Calu3 (cell line): ENCODE data around the gene RAB43. TPM values are rescaled to one million over a fixed set of nuclear protein-coding genes. Genes with fewer than 3 reads are reported as not detected.

Source experiments
- BruUV-seq: library from RNA; stranded (reverse); fragments of 400-500 nt; replicated peaks from 2 replicates; lab custom pipeline; 2021; lab: Mats Ljungman, UMichigan
- CTCF ChIA-PET: fragments of 300-600 bp; sonication (Branson Sonifier 250); formaldehyde crosslinking; loops from one replicate; lab custom pipeline; 2022; ENCODE audit warnings: antibody characterized with exemption; lab: Charles Lee
- DNase-seq: peaks from one replicate; pipeline ENCODE4 v3.0.0; 2022
- H3K27ac Mint-ChIP-seq: one replicate; pipeline ENCODE4 v1.8.0; 2022; ENCODE audit warnings: mixed read lengths; ENCODE audit not compliant: unreplicated experiment
- H3K27me3 Mint-ChIP-seq: one replicate; pipeline ENCODE4 v1.8.0; 2022; ENCODE audit warnings: mixed read lengths; ENCODE audit not compliant: unreplicated experiment
- H3K36me3 Mint-ChIP-seq: one replicate; pipeline ENCODE4 v1.8.0; 2022; ENCODE audit warnings: mild to moderate bottlenecking, moderate library complexity, mixed read lengths; ENCODE audit not compliant: insufficient read depth, unreplicated experiment
- H3K4me1 Mint-ChIP-seq: one replicate; pipeline ENCODE4 v1.8.0; 2022; ENCODE audit warnings: mild to moderate bottlenecking, low read depth, mixed read lengths; ENCODE audit not compliant: unreplicated experiment
- H3K4me3 Mint-ChIP-seq: one replicate; pipeline ENCODE4 v1.8.0; 2022; ENCODE audit warnings: mild to moderate bottlenecking, low read depth, moderate library complexity, mixed read lengths; ENCODE audit not compliant: unreplicated experiment
- H3K9me3 Mint-ChIP-seq: one replicate; pipeline ENCODE4 v1.8.0; 2022; ENCODE audit warnings: low read depth, mixed read lengths; ENCODE audit not compliant: unreplicated experiment
- intact Hi-C: fragments of 100-400 bp; cut with micrococcal nuclease; formaldehyde crosslinking; loops from one replicate; pipeline ENCODE4 v1.10.0; 2022; ENCODE audit not compliant: unreplicated experiment
- total RNA-seq: library from RNA; stranded (reverse); gene quantifications from 2 replicates; pipeline ENCODE4 v1.2.3, GENCODE V29; 2022
- TF ChIP-seq, protein P1 (sequence below): fragments of 200-600 bp; IDR thresholded peaks from one replicate; pipeline ENCODE4 v1.8.0; 2022; ENCODE audit warnings: antibody characterized with exemption; ENCODE audit not compliant: unreplicated experiment

The RAB43 gene
- total RNA-seq, 1 experiment from 2014 or later = 21.2 TPM

DNA sequence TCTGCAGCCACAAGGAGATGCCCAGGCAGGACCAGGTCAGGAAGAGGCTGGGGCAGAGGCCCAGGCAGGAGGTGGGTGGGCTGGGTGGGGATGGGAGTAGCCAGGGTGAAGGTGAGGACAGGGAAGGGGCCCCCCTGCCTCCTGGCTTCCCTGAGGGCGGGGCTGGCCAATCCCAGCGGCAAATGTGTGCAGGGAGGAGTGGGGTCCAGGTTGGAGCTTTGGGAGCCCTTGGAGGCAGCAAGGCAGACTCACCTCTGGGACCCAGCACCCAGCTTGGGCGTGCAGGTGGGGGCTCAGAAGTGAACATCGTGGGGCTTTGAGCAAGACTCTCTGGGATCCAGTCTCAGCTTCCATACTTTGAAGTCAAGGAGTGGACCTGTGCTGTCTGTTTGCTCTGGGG lies 35.8 kb downstream of the RAB43 start:
- peak overlapping the region; percentile 4 for H3K27ac Mint-ChIP-seq
- peaks cover 8% of the 10 kb centered on the region for H3K36me3 Mint-ChIP-seq
- H3K4me1 Mint-ChIP-seq = no peaks in the 10 kb centered on the region
- H3K4me3 Mint-ChIP-seq = no peak overlapping the region
- DNase-seq = no peak
- H3K27me3 Mint-ChIP-seq = peaks cover 9% of the 10 kb centered on the region
- no peaks in the 10 kb centered on the region for H3K9me3 Mint-ChIP-seq
- intact Hi-C loops = no loop called here
- TF ChIP-seq, protein P1, sequence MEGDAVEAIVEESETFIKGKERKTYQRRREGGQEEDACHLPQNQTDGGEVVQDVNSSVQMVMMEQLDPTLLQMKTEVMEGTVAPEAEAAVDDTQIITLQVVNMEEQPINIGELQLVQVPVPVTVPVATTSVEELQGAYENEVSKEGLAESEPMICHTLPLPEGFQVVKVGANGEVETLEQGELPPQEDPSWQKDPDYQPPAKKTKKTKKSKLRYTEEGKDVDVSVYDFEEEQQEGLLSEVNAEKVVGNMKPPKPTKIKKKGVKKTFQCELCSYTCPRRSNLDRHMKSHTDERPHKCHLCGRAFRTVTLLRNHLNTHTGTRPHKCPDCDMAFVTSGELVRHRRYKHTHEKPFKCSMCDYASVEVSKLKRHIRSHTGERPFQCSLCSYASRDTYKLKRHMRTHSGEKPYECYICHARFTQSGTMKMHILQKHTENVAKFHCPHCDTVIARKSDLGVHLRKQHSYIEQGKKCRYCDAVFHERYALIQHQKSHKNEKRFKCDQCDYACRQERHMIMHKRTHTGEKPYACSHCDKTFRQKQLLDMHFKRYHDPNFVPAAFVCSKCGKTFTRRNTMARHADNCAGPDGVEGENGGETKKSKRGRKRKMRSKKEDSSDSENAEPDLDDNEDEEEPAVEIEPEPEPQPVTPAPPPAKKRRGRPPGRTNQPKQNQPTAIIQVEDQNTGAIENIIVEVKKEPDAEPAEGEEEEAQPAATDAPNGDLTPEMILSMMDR = no peak
- BruUV-seq = no TSS peak
- CTCF ChIA-PET = interaction anchor here (1.8 kb wide), 1 partner anchor 32 kb away, joined by 7 read pairs; no protein-coding TSS in a partner anchor

DNA sequence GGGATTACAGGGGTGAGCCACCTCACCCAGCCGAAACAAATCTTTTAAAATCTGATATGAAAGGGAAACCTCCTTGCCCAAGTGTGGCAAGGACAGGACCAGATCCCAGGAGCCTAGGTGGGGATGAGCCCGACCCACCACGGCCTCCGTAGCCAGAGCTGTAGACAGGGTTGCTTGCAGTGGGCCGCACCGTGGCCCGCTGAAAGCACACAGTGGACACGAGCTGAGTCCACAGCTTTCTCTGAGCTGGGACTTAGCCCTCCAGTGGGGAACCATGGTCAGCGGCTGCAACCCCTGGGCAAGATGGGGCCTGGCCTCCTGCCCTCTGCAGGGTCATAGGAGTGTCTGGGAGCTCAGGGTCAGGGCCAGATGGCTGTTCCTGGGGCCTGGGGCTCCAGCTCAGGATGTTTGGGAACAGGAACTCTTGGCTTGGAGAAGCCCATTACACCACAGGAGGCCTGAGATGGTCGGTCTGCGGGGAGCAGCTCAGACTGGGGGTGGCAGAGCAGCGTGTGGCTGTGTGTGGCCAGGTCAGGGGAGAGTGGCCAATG lies 36.4 kb downstream of the RAB43 start:
- Mint-ChIP-seq H3K9me3 (no peaks in the 10 kb centered on the region), H3K27me3 (peaks cover 9% of the 10 kb centered on the region), H3K27ac (peak overlapping the region; percentile 4), H3K4me3 (no peak overlapping the region), H3K4me1 (no peaks in the 10 kb centered on the region), H3K36me3 (peaks cover 8% of the 10 kb centered on the region)
- TF ChIP-seq, protein P1 = no peak
- BruUV-seq = no TSS peak
- CTCF ChIA-PET = interaction anchor here (0.6 to 1.8 kb wide), 5 partner anchors 16 to 92 kb away, joined by 3 to 7 read pairs (median 4); partner anchors contain the start of gene CFAP92
- no peak for DNase-seq
- intact Hi-C loops = no loop called here

DNA sequence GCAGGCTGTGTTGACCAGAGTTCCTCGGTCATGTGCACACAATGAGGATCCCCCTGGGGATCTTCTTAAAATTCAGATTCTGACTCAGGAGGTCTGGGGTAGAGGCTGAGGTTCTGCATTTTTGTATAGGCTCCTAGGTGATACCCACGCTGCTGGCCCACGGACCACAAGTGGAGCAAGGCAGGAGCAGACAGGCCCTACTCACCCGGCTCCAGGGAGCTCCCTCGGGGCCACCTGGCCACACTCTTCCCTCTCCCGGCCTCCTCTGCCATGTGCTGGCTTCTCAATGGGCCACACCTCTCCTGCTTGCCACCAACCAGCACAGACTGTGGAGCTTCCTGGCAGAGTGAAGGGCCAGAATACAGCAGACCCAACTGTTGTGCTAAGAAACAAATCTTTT lies 37.1 kb downstream of the RAB43 start:
- no peak overlapping the region for H3K27ac Mint-ChIP-seq
- BruUV-seq = no TSS peak
- intact Hi-C loops = no loop called here
- H3K27me3 Mint-ChIP-seq = peaks cover 9% of the 10 kb centered on the region
- CTCF ChIA-PET = interaction anchor here (0.6 to 1.8 kb wide), 8 partner anchors 15 to 657 kb away, joined by 3 to 7 read pairs (median 4); partner anchors contain the start of gene CFAP92
- no peaks in the 10 kb centered on the region for H3K4me1 Mint-ChIP-seq
- no peak for DNase-seq
- peaks cover 8% of the 10 kb centered on the region for H3K36me3 Mint-ChIP-seq
- TF ChIP-seq, protein P1 = no peak
- H3K9me3 Mint-ChIP-seq = no peaks in the 10 kb centered on the region
- H3K4me3 Mint-ChIP-seq = no peak overlapping the region

DNA sequence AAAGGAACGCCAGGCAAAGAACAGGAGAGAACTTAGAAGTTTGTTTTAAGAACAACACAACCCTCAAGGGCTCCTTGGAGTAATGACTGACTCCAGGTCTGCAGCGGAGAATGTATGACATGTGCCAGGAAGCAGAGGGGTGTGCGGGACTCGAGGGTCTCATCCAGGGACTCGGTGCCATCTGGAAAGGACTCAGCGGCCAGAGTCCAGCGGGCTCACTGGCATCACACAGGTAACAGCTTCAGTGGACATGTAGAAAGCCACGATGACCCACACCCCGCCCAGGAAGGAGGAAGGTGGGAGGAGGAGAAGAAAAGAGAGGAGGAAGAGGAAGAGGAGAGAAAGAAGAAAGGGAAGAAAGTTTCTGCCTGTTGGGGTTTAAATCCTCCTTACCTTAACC lies 39.6 kb downstream of the RAB43 start:
- CTCF ChIA-PET = no interaction called here
- intact Hi-C loops = no loop called here
- TF ChIP-seq, protein P1 = no peak
- DNase-seq = no peak
- Mint-ChIP-seq H3K27ac (no peak overlapping the region), H3K27me3 (peaks cover 9% of the 10 kb centered on the region), H3K4me1 (peaks cover 5% of the 10 kb centered on the region), H3K36me3 (peaks cover 8% of the 10 kb centered on the region), H3K9me3 (no peaks in the 10 kb centered on the region), H3K4me3 (no peak overlapping the region)
- no TSS peak for BruUV-seq
